Measurements from ENCODE around the gene COPB1.

DNA sequence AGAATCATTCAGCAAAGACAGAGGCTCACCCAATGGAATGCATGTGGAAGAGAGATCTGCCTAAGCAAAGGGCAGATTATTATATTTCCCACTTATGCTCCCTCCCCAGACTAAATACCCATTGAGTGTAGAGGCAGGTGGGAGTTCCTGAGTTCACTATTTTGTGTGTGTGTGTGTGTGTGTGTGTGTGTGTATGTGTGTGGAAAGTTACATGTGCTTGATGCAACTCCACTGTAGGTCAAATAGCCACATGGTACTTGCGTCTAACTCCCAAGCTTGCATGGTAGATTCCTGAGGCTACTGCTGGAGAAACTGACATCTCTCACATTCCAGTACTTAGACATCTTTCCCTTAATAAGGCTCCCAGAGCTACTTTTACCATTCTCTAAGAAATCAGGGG lies 3.4 kb upstream of the COPB1 start:
- TF ChIP-seq, protein P1, sequence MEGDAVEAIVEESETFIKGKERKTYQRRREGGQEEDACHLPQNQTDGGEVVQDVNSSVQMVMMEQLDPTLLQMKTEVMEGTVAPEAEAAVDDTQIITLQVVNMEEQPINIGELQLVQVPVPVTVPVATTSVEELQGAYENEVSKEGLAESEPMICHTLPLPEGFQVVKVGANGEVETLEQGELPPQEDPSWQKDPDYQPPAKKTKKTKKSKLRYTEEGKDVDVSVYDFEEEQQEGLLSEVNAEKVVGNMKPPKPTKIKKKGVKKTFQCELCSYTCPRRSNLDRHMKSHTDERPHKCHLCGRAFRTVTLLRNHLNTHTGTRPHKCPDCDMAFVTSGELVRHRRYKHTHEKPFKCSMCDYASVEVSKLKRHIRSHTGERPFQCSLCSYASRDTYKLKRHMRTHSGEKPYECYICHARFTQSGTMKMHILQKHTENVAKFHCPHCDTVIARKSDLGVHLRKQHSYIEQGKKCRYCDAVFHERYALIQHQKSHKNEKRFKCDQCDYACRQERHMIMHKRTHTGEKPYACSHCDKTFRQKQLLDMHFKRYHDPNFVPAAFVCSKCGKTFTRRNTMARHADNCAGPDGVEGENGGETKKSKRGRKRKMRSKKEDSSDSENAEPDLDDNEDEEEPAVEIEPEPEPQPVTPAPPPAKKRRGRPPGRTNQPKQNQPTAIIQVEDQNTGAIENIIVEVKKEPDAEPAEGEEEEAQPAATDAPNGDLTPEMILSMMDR (CRISPR knock-in tag; IDR thresholded peaks at IDR 0.05) = no peak
- TF ChIP-seq ZNF160 (CRISPR knock-in tag; IDR thresholded peaks at IDR 0.05) (no peak), NFYB (CRISPR knock-in tag; IDR thresholded peaks at IDR 0.05) (no peak), KDM5B (CRISPR knock-in tag; IDR thresholded peaks at IDR 0.05; ENCODE audit: borderline replicate concordance) (no peak), REPIN1 (CRISPR knock-in tag; IDR thresholded peaks at IDR 0.05; ENCODE audit: borderline replicate concordance, low read depth) (no peak), SRSF4 (IDR thresholded peaks at IDR 0.05; ENCODE audit: low read depth, low read length, poor library complexity, severe bottlenecking) (no peak), ZNF362 (CRISPR knock-in tag; IDR thresholded peaks at IDR 0.05; ENCODE audit: borderline replicate concordance) (no peak), TCF12 (IDR thresholded peaks at IDR 0.05) (no peak), TCF12 (CRISPR knock-in tag; IDR thresholded peaks at IDR 0.05) (no peak), SP4 (CRISPR knock-in tag; IDR thresholded peaks at IDR 0.05) (no peak), ZFP37 (CRISPR knock-in tag; IDR thresholded peaks at IDR 0.05; ENCODE audit: borderline replicate concordance) (no peak)
